HG02642 (cell line): ENCODE results near the gene AAGAB.

Experiments
- ATAC-seq: cut with Tn5 transposase; IDR thresholded peaks from one replicate; pipeline ENCODE4 v1.9.1; 2021; ENCODE audit warnings: mild to moderate bottlenecking; ENCODE audit not compliant: unreplicated experiment, poor library complexity

The AAGAB gene

DNA sequence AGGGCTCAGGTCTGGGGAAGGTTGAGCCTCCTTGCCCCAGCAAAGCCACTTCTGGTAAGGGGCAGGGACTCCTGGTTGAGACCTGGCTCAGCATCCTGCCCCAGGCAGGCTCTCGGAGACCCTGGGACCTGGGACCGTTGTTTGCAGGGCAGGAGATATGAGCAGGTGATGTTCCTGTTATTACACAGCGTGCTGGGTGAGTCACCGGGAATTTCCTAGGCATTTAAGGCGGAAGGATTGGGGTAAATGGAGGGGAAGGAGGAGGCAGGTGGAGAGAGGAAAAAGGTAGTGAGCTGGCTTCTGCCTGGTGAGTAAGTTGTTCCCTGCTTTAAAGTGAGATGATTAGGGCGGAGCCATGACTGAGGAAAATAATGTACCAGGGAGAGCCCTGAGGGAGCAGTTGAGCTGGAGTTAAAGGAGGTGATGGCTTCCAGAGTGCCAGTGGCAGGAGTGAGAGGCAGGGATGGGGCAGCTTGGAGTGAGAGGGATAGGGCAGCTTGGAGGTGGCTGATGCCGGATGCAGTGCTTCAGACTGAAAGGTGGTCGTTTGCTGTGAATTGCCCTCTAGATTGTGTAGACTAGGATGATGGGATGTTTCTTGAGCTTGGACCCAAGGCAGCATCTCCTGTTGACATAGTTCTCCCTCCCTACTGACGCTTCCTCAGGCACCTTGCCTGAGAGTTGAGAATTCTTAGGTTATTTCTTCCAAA is 79.4 kb downstream of the AAGAB start:
- ATAC-seq = no peak

DNA sequence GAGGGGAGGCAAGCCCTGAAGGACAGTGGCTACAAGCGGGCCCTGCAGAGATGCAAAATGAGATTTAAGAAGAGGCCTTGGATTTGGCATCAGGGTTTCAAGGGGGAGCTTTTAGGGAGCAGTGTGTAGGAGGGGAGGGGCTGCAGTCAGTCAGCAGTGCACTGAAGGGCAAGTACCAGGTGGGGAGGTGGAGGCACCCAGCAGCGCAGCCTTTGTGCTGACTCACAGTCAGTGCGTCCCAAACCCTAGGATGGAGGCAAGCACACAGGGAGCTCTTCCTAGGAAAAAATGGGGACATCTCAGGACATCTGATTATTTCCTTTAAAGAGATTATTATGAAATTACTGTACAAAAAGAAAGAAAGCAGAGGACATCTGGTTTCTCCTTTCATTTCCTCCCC is 80.0 kb downstream of the AAGAB start:
- no peak for ATAC-seq

DNA sequence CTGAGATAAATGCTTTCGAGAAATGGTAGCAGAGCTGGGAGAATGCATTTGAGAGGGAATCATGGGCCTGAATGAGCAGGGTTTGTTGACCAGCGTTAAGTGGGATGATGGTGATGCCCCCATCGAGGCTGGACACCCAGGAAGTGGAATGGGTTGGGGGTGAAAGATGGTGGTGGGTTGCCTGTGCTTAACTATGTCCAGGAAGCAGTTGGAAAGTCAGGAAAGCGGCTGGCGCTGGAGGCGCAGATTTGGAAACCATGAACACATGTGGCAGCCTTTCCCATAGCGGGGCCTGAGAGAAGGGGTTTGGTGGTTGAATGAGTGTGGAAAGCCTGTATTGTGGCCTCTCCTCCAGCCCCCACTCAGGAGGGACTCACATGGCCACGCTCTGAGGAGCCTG is 80.7 kb downstream of the AAGAB start:
- ATAC-seq = no peak

DNA sequence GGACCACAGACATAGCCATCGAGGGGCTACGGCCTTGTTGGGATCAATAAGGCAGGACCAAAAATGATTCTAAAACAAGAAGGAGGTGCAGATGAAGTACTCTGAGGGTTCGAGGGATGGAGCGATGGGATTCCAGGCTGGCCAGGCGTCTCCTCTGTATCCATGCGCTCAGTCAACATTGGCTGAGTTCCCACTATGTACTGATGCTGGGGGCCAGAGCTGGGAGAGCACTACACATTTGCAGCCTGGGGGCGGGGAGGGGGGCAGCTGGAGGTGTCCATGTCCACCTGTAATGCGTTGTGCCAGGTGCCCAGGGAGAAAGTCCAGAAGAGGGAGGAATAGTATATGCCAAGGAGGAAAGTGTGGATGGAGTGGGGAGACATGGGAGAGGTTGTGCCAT is 81.5 kb downstream of the AAGAB start:
- no peak for ATAC-seq

DNA sequence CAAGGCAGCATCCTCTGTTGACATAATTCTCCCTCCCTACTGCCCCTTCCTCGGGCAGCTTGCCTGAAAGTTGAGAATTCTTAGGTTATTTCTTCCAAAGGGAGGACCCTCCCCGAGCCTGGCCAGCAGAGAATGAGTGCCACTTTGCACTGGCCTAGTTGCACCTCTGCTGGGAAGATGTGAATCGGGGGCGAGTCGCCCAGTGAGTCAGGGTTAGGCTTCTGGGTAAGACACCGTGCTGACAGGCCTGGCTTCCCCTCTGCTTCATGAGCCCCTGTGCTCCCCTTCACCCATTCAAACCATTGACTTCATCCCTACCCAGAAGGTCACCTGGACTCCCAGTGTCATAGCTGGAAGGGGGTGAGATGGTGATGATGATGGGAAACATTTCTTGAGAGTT is 82.3 kb downstream of the AAGAB start:
- ATAC-seq = no peak

DNA sequence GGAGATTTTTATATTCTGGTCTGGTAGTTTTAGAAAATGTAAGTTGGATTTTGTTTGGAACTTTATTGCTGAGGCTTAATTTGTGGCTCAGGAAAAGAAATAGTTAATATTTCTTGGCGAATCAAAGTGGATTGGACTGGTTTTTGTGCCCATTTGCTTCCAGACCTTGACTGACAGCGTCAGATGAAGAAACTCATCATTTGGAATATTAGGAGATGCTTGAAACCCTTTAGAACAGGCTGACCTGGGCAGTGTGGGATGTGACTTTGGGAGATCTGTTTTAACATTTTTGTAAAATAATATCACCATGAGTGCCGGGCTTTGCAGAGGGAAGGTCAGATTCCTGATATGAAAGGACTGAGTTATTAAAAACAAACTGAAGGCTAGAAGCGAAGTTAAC is 83.0 kb downstream of the AAGAB start:
- no peak for ATAC-seq

DNA sequence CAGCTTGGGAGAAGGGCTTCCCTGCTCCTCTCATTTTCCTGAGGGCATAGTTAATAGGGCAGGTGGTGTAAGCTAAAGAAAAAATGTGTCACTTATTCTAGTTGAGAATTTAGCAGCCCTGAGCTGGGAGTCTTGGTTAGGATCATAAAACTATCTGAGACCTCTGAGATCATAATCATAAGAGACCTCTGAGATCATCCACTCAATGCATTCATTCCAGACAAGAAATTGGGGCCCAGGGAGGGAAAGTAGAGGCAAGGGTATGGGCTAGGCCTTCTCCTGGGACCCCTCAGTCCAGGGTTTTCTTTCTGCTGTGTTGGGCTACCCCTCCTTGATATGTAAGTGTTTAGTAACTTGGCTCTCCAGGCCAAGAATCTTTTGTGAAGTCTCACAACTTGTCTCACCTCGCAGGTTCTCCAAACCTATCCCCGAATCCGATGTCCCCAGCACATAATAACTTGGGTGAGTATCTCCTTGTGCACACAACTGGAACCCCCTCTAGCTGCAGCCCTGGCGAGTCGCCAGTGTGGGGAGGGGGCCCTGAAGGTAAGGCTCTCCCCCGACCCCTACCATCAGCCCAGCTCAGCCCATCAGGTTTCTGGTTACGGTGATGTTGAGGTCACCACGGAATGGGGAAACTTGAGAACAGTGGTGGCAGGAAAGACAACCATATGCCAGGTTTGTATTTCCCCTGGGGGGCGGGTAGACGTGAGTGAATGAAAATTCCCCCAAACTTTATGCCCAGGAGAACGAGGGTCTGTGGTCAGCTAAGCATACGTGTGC is 84.1 kb downstream of the AAGAB start:
- ATAC-seq = no peak

DNA sequence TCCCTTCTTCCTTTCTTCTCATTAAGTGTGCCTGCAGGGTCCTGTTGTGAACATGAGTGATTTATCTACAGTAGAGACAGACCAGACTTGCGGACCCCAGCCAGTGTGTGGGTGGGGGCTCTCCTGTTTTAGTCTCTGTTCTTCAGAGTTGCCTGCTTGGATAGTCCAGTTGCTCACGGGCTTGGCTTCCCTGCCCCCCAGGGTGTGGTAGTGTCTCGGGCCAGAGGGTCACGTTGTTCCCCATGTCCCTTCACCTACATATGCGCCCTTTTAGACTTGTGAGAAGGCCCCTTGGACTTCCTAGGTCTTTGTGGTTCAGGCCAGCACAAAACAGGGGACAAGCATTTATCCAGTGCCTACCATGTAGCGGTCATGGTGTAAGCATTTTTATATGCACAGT is 85.8 kb downstream of the AAGAB start:
- no peak for ATAC-seq

DNA sequence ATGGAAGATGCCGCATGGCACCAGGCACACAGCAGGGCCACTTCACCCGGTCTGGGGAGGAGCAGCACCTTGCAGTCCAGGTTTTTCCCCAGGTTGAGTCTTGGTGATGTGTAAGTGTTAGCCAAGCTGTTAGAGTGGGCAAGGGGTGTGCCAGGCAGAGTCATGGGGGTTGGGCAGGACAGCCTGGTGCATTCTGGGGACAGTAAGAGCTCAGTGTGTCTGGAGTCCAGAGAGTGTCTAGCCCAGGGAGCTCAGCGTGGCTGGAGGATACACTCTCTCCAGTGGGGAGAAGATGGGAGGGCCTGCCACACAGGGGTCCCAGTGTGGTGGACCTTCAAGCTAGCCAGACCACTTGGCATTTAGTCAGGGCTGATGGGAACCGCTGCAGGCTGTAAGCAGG is 87.4 kb downstream of the AAGAB start:
- no peak for ATAC-seq

DNA sequence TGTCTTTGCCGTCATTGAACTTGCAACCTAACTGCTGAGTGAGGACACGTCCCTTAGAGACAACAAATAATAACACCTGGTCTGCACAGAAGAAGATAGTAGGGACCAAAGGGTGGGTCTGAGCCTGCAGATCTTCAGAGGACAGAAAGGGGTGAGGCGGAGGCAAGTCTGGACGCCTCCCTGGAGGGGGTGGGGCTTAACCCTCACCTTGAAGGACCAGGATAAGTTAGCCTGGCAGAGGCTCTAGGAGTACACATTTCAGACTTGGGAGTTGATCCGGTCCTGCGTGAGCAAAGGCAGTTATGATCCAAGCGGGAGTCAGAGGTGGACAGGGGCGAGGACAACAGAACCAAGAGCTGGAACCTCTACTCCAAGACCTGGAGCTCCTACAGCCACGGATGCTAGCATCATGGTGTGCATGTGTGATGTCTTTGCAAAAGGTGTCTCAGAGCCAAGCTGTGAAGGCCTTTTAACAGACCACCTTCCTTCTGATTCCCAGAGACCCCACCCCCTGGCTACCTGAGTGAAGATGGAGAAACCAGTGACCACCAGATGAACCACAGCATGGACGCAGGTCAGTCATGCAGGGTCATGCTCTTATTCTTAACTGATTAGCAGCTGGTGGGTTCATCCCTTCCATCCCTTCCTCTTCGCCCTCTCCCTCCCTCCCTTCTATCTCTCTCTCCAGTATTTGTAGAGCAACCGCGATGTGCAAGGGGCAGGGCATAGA is 88.0 kb downstream of the AAGAB start:
- ATAC-seq = no peak

DNA sequence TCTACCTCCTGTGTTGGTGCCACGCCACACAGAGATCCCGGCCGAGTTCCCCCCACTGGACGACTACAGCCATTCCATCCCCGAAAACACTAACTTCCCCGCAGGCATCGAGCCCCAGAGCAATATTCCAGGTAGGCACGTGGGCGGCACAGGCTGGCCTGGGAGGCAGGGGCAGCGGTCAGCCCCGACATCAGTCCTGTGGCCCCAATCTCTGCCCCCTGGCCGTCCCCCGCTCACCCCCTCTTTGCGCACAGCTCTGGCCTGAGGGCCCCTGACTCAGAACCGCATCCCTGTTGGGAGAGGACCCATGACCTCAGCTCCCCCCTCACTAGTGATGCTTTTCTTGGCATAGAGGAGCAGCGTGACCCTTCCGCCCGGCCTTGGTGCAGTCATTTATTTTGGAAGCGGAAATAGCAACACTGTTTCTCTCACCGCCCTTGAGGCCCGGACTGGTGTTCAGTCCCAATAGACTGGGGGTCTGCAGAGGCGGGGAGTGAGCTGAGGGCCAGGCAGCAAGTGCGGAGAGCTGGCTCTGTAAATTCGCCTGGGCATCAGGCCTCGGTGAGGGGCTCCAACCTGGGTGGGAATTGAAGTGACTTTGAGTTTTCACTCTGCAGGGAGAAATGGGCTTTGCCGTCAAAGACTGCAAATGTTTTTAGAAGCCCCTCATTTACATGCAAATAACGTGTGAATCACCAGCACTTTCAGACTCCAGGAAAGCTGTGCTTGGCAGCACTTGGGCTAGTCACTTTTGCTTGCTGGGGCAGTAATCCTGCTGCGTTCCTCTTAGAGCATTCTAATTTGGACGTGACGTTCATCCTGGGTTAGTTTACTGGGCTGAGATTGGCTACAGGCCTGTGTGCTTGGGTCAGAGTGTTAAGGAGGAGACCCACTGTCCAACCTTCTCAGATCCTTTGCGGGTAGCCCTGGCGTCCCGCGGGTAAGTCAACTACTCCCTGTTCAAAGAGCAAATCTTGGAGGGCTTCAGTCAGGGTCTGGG is 88.9 kb downstream of the AAGAB start:
- no peak for ATAC-seq

DNA sequence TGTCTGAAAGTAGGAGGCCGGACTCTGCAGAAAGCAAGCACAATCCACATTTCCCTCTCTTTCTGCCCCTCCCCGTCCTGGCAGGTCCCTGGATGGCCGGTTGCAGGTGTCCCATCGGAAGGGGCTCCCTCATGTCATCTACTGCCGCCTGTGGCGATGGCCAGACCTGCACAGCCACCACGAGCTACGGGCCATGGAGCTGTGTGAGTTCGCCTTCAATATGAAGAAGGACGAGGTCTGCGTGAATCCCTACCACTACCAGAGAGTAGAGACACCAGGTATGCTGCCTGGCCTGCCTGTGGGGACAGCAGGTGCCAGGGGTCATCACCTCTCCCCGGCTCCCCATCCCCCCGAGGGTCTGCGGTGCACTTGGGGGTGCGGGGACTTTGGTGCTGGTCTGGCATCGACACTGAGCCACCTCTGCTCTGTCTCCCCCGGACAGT is 89.6 kb downstream of the AAGAB start:
- ATAC-seq = no peak

DNA sequence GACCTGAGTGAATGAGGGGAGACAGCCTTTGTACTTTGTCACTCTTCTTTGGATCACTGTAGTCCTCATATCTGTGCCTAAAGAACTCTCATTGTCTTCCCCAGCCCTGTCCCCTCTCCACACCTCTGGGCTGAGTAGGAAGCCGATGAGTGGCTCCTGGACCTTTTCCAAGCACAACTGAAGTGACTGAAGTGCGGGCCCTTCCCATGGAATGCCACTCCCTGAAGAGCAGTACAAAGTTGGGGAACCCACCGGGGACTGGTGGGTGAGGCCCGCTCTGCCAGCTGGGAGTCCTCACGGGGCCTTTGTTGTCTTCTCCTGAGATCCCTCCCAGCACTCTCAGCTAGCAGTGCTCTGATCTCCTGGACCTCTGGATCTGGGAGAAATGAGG is 90.1 kb downstream of the AAGAB start:
- no peak for ATAC-seq

DNA sequence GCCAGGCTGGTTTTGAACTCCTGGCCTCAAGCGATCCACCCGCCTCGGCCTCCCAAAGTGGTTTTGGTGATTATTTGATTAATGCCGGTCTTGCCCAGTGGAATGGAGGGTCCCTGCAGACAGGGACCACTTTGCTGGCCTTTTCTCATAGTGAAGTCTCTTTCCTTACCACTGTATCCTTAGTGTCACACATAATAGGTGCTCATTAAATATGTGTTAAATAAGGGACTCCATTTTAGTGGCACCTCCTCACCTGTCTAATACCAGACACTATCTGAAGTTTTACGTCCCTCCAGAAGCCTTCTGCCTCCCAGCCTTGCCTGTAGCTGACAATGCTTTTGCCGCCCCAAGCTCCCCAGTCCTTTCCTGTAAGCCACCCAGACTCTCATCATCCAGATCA is 91.3 kb downstream of the AAGAB start:
- no peak for ATAC-seq

DNA sequence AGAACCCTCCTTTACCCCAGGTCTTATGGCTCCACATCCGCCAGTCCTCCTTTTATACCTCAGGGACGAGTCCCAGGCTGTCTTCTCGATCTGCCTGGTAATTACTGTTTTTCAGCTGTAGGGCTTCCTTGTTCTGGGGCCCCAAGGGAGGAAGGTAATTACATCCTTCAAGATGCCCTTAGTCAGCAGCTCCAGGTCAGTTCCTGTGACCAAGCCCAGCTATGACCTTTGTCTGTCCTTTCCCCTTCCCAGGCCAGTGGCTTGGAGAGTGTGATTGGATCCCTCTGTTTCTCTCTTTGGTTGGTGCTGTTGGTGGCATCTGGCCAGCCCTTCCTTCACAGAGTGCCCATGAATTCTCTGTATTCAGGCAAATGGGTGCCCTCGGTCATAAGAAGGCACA is 92.6 kb downstream of the AAGAB start:
- ATAC-seq = no peak

DNA sequence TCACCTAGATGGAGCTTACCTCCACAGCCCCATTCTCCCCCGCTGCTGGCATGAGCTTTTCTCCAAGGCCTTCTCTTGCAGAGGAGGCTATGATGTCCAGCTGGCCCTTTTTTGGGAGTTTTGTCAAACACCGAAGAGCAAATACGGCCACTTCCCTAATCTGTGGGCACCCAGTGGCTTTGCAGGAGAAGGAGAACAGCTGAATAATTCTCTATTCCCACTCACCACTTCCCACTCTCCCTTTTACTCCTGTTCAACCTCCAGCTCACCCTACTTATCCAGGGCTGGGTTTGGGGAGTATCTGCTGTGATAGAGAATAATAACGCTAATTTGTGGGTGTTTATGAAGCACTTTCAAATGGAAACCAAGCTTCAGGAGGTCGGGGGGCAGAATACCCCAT is 93.0 kb downstream of the AAGAB start:
- no peak for ATAC-seq

DNA sequence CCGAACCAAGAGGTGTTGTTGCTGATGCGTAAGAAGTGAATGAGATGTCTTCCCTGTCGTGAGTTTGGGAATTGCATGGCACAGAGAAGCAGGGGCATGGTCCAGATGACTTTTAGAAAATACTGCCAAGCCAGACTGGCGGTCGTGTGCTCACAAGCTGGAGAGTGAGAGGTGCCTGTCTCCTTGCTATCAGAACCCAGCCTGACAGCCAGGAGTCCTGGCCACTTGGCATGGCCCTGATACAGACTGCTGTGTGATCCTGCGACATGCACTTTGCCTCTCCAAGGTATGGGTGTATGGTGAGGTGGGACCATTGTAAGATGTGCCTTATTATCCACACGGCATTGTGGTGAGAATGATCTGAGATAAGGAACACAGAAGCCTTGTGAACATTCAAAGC is 96.1 kb downstream of the AAGAB start:
- ATAC-seq = no peak

DNA sequence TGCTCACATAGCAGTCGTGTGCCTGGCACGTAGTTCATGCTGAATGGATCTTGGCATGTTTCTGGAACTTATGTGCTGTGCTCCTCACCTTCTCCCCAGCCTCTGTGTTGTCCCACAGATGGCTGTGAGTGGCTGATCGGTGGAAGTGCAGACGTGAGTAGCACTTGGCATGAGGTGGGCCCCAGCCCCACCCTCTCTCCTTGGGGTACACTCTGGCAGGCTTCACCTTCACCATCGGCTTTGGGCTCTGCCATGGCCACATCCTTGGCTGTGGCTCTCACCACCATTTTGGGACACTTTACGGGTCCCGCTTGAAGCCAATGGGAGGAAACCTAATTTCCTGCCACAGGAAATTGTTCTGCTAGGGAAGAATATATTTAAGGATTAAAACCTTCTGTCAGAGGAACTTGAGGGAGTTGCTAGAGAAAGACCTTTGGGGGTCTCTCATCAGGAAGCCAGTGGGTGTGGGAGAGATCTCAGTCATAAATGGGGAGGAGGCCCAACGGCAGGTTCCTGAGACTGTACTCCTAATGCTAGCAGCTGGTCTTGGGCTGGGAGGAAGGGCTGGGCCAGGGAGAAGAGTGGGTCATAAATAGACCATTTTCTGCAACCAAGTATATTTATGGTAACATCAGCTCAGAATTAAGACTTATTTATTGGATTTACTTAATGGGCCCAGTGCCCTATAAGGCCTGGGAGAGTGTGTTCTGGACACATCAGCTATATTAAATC is 96.8 kb downstream of the AAGAB start:
- ATAC-seq = no peak

DNA sequence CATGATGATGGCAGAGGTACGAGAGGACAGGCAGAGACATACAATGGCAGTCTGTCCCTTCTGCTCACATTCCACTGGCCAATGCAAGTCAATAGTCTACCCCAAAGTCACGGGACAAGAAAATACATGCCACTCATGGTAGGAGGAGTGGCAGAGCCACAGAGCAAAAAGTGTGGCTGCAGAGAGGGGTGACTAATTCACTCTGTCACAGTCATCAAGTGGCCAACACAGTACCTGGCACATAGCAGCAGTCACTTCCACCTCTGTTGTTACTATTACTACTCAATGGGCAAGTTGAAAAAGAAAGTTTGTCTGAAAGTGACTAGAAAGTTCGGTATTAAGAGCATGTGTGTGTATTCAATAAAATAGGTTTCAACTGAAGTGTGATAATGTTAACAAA is 97.6 kb downstream of the AAGAB start:
- ATAC-seq = no peak

DNA sequence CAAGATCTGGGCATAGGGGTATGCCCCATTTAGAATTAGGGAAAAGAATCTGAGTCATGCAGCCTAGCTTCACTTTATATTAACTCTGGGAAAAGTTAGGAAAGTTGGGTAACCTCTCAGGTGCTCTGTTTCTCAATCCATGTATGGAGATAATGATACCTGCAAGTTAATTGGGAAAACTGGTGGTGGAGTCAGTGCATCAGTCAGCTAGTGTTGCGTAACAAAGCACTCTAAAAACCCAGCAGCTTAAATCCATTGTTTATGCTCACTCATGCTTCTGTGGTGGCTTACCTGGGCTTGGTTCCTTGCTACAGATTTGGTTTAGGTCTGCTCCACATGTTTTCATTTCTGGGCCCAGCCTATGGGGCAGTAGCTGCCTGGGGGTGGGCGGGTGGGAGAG is 98.0 kb downstream of the AAGAB start:
- no peak for ATAC-seq
